Right lobe of liver (tissue), 6 donors: Measurements from ENCODE around the gene MYO3B. TPM values are rescaled to one million over a fixed set of nuclear protein-coding genes. Genes with fewer than 3 reads are reported as not detected.

Experiments
- ATAC-seq, 4 donors: fragments of 200-7000 bp; cut with Tn5 transposase; one replicate each; pipeline ENCODE4 v1.9.1; 2020; ENCODE audit warnings: mild to moderate bottlenecking in 4 of 4, moderate library complexity in 4 of 4
- DNase-seq, 3 donors: peaks; one replicate each; pipeline ENCODE4 v3.0.0-alpha.2; 2020
- H3K27ac ChIP-seq, 3 donors: fragments of 200-600 bp; one replicate each; pipeline ENCODE4 v1.8.0; 2022
- H3K27me3 ChIP-seq, 2 donors: fragments of 200-600 bp; one replicate each; pipeline ENCODE4 v1.8.0; 2022
- H3K36me3 ChIP-seq, 4 donors: fragments of 200-600 bp; sonication (generic) in 1 of 4; one replicate each; pipeline versions ENCODE4 v1.5.1 to v1.8.0; 2017 to 2022; ENCODE audit warnings: control low read depth in 1 of 4
- H3K4me1 ChIP-seq, 4 donors: fragments of 200-600 bp; sonication (generic) in 1 of 4; one replicate each; pipeline versions ENCODE4 v1.5.1 to v1.8.0; 2017 to 2022; ENCODE audit warnings: control low read depth in 1 of 4
- H3K4me3 ChIP-seq, 3 donors: fragments of 200-600 bp; one replicate each; pipeline ENCODE4 v1.8.0; 2022
- H3K9me3 ChIP-seq, 4 donors: fragments of 200-600 bp; sonication (generic) in 1 of 4; one replicate each; pipeline versions ENCODE4 v1.5.1 to v1.8.0; 2017 to 2022; ENCODE audit warnings: control low read depth in 1 of 4
- POLR2A ChIP-seq: fragments of 450-650 bp; IDR thresholded peaks from one replicate; pipeline ENCODE4 v1.6.1; 2017; ENCODE audit warnings: antibody characterized with exemption, mild to moderate bottlenecking
- WGBS: methylation state at CpG from one replicate; pipeline ENCODE4 v1.1.6; 2018; ENCODE audit warnings: low coverage, low lambda C conversion rate; ENCODE audit not compliant: insufficient coverage; ENCODE audit errors: missing lambda C conversion rate; 5-methylcytosine and 5-hydroxymethylcytosine counted together
- intact Hi-C, 2 donors: fragments of 100-400 bp; cut with DNase I; formaldehyde crosslinking; loops; one replicate each; pipeline versions ENCODE4 v1.11.2 to v1.14.1; 2022
- total RNA-seq, 6 experiments: library from RNA; depleted of rRNA in 2 of 6; stranded (reverse); fragments of >200 nt in 2 of 6; fragmentation: NEBNext Ultra II Directional in 3 of 6; extraction: Animal tissue kit (Norgen Biotek cat#: 25700) in 3 of 6; gene quantifications; one replicate each; pipeline versions ENCODE4 v1.1.0 to v1.2.4, GENCODE V29; 2016 to 2023
- TF ChIP-seq, protein P1 (sequence below), 4 donors: fragments of 200-600 bp in 3 of 4; fragments of 450-650 bp in 1 of 4; IDR thresholded peaks; one replicate each; pipeline versions ENCODE4 v1.5.1 to v1.8.0; 2016 to 2022; ENCODE audit warnings: antibody characterized with exemption in 4 of 4, mild to moderate bottlenecking in 2 of 4
- donor health status: DM: no; HTN: yes; CAD: no.
- donor health status: DM: no; HTN: no; CAD: no.
- donor health status: DM: no; HTN: no; CAD: no.
- donor health status: DM: no; HTN: yes; CAD: no.
- donor health status: DM: no; HTN: yes; CAD: no.

The MYO3B gene
- total RNA-seq, 6 experiments from 2014 or later = 0.18 to 0.25 TPM; not detected in 4

DNA sequence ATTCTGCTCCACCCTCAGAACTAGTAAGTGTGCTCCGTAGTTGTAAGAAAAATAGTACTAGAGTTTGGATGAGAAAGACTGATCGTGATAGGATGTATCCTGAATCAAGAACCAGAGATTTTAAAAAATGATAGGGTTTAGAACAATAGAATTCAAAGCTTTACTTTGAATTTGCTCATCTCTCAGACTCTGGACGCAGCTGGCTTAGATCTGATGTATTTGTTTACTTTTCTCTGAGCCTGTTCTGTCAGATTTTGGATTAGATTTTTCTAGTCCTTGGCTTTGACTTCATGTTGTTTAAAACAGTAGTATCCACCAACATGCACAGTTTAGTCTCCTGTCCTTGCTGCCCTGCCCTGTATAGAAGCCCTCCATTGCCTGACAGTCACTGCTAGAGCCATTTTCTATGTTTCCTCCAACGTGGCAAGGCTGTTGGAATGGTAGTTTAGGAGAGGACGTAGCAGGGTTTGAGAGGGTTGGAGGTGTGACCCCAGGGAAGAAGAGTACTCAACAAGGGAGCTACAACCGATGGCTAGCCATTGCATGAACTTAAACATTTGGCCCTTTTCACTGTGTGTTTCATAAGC is 92.4 kb downstream of the MYO3B start:
- Histone ChIP-seq H3K27me3 (no peaks in the 10 kb centered on the region), H3K4me1 (no peaks in the 10 kb centered on the region), H3K9me3 (no peaks in the 10 kb centered on the region), H3K4me3 (no peak overlapping the region), H3K27ac (no peak overlapping the region), H3K36me3 (no peaks in the 10 kb centered on the region)
- intact Hi-C loops = no loop called here
- TF ChIP-seq POLR2A = no peak
- TF ChIP-seq, protein P1, sequence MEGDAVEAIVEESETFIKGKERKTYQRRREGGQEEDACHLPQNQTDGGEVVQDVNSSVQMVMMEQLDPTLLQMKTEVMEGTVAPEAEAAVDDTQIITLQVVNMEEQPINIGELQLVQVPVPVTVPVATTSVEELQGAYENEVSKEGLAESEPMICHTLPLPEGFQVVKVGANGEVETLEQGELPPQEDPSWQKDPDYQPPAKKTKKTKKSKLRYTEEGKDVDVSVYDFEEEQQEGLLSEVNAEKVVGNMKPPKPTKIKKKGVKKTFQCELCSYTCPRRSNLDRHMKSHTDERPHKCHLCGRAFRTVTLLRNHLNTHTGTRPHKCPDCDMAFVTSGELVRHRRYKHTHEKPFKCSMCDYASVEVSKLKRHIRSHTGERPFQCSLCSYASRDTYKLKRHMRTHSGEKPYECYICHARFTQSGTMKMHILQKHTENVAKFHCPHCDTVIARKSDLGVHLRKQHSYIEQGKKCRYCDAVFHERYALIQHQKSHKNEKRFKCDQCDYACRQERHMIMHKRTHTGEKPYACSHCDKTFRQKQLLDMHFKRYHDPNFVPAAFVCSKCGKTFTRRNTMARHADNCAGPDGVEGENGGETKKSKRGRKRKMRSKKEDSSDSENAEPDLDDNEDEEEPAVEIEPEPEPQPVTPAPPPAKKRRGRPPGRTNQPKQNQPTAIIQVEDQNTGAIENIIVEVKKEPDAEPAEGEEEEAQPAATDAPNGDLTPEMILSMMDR (IDR thresholded peaks at IDR 0.05) = no peak
- ATAC-seq = no peak
- no peak for DNase-seq
- 51% methylated on average over 6 of the region's 6 CpGs for WGBS

DNA sequence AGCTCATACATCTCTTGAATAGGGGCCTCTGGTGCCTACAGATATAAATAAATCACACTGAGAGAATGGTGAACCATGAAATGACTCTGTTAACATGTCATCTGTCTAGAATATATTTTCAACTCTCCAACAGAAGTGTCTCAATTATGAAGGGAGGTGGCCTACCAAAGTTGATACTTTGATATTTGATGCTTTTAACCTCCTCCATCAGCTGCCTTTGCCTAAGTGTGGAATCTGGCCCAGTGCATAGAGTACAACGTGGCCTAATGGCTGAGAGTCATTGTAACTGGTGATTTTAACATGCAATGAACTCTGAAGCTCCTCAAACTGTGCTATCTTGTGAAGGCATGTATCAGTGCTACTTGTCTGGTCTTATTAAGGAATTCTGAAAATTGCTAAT is 93.4 kb downstream of the MYO3B start:
- H3K4me3 ChIP-seq = no peak overlapping the region
- H3K27ac ChIP-seq = no peak overlapping the region
- H3K27me3 ChIP-seq = no peaks in the 10 kb centered on the region
- no peaks in the 10 kb centered on the region for H3K36me3 ChIP-seq
- 42% methylated on average over 1 of the region's 1 CpG for WGBS
- intact Hi-C loops = no loop called here
- H3K4me1 ChIP-seq = no peaks in the 10 kb centered on the region
- H3K9me3 ChIP-seq = no peaks in the 10 kb centered on the region
- no peak for DNase-seq
- TF ChIP-seq POLR2A = no peak
- TF ChIP-seq, protein P1 (IDR thresholded peaks at IDR 0.05) = no peak
- ATAC-seq = no peak

DNA sequence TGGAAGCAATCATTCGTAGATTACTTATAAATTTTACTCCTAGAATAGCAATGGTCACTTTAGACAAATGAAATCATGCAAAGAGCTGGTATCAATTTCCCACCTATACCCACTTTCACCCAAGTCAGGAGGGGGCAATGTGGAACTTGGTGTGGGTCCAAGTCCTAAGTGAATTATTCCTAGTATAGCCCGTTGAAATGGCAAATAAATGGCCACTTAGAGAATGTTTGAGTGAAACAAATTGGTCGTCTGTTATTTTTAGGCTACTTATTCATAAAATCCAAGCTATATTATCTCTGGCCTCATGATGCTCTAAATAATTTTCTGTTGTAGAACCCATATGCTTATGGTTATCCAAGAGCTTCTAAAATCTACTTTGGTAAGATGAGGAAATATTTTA is 98.1 kb downstream of the MYO3B start:
- H3K27ac ChIP-seq = no peak overlapping the region
- 38% methylated on average over 3 of the region's 3 CpGs for WGBS
- ATAC-seq = no peak
- TF ChIP-seq, protein P1 (IDR thresholded peaks at IDR 0.05) = no peak
- no peak for TF ChIP-seq POLR2A
- no peak overlapping the region for H3K4me3 ChIP-seq
- no peaks in the 10 kb centered on the region for H3K27me3 ChIP-seq
- intact Hi-C loops = no loop called here
- no peak for DNase-seq
- H3K9me3 ChIP-seq = no peaks in the 10 kb centered on the region
- no peaks in the 10 kb centered on the region for H3K4me1 ChIP-seq
- no peaks in the 10 kb centered on the region for H3K36me3 ChIP-seq

DNA sequence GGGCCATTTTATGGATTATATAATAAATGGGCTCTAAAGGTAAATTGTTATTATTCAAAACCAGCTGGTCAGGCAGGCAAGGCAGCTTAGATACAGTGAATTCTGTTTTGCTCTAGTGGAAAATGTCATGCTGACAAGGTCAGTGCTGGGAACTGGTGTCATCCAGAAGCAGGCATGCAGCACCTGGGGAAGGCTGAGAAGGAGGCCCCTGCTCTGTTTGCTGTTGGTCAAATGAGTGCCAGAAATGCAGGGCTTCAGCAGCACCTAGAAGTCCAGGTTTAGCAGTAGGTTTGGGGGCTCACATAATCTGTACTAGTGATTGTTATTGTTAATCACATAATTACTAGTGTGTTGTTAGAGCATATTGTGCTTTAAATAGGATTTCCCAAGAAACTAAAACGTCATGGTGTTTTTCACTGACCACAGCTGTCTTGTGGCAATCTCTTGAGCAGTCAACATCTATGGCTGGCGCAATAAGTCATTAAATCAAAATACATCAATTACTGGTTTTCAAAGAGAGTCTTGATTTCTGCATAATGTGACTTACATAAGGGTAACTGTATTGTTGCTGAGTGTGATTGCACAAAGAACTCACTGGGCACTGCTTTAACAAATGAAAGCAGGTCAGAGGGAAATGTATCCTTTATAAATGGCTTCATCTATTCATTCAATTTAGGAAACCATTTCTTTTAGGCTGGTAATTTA is 99.1 kb downstream of the MYO3B start:
- WGBS = 36% methylated on average over 1 of the region's 2 CpGs
- no peak for ATAC-seq
- no peak overlapping the region for H3K4me3 ChIP-seq
- H3K27ac ChIP-seq = no peak overlapping the region
- no peaks in the 10 kb centered on the region for H3K4me1 ChIP-seq
- intact Hi-C loops = no loop called here
- TF ChIP-seq, protein P1 (IDR thresholded peaks at IDR 0.05) = no peak
- TF ChIP-seq POLR2A = no peak
- no peaks in the 10 kb centered on the region for H3K27me3 ChIP-seq
- no peaks in the 10 kb centered on the region for H3K36me3 ChIP-seq
- H3K9me3 ChIP-seq = no peaks in the 10 kb centered on the region
- no peak for DNase-seq
